Mesodermal cell (in vitro differentiated cells): ENCODE results near the gene SDCBP2.

Source experiments
- H3K27ac ChIP-seq: 2 replicates; pipeline ENCODE4 v1.7.0; 2013; ENCODE audit warnings: mild to moderate bottlenecking, low read depth, low read length, moderate library complexity; ENCODE audit not compliant: severe bottlenecking
- H3K36me3 ChIP-seq: 2 replicates; pipeline ENCODE4 v1.7.1; 2013; ENCODE audit warnings: mild to moderate bottlenecking, low read length, moderate library complexity; ENCODE audit not compliant: control insufficient read depth, insufficient read depth
- H3K4me1 ChIP-seq: one replicate; pipeline ENCODE4 v1.7.1; 2013; ENCODE audit warnings: mild to moderate bottlenecking, low read length; ENCODE audit not compliant: insufficient read depth, control insufficient read depth, poor library complexity, severe bottlenecking
- H3K4me3 ChIP-seq: 2 replicates; pipeline ENCODE4 v1.7.0; 2013; ENCODE audit warnings: low read length, control low read depth, mild to moderate bottlenecking; ENCODE audit not compliant: insufficient read depth, poor library complexity, severe bottlenecking; ENCODE audit errors: extremely low read depth
- H3K9me3 ChIP-seq: 2 replicates; pipeline ENCODE4 v1.7.1; 2013; ENCODE audit warnings: mild to moderate bottlenecking, low read length, moderate library complexity; ENCODE audit not compliant: control insufficient read depth
- whole genome bisulfite sequencing, 2 experiments: methylation state at CpG; one replicate each; pipeline ENCODE4 v1.1.5; 2013; ENCODE audit warnings: missing lambda C conversion rate in 2 of 2; ENCODE audit not compliant: insufficient coverage in 2 of 2; 5-methylcytosine and 5-hydroxymethylcytosine counted together

Gene SDCBP2

DNA sequence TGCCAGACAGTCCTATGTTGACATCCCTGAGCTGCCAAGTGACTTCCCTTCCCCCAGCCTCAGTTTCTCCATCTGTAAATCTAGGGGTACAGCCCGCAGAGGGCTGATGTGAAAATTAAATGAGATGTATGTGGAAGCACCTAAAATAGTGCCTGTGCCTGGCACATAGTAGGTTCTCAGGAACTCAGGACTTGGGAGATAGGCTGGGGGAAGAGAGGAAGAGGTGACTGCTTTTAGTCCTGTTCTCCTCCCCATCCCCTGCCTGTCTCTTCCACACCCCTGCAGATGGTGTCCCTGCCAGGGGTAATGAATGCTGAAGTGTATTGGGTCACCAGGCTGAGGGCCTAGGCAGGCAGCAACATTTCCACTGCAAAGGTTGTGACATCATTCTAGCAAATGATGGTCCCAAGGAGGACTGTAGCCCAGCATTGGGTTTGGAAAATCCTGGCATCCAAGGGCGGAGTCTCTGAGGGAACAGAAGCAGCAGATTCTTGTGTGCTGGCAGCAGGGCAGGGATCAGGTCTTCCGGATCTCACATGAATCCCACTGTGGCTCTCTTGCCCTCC lies 61.0 kb downstream of the SDCBP2 start:
- Histone ChIP-seq H3K36me3 (peaks cover 17% of the 10 kb centered on the region), H3K4me1 (peaks cover 25% of the 10 kb centered on the region), H3K4me3 (no peak overlapping the region), H3K9me3 (no peaks in the 10 kb centered on the region), H3K27ac (no peak overlapping the region)
- 79 to 84% methylated on average over 2 to 3 of the region's 3 CpGs for WGBS, 2 experiments

DNA sequence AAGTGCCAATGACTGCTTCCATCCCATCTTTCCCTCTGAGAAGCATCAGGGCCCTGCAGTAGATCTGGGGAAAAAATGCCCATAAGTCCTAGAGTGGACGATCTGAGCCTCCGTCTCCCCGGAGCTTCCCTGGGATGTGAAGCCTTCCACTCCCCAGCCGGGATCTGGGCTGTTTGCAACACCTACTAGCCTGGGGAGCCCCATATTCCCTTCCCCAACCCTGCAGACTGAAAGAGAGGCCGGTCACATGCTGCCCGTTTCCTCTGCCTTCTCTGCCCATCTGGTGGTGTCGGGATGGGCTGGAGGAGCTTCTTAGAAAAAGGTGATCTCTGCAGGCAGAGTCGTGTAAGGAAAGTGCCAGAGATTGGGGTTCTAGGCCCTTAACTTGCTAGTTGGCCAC lies 61.8 kb downstream of the SDCBP2 start:
- Histone ChIP-seq H3K36me3 (peaks cover 15% of the 10 kb centered on the region), H3K27ac (no peak overlapping the region), H3K9me3 (no peaks in the 10 kb centered on the region), H3K4me3 (peak overlapping the region; percentile 67), H3K4me1 (peaks cover 25% of the 10 kb centered on the region)
- WGBS, 2 experiments = 36 to 52% methylated on average over 4 to 5 of the region's 8 CpGs

DNA sequence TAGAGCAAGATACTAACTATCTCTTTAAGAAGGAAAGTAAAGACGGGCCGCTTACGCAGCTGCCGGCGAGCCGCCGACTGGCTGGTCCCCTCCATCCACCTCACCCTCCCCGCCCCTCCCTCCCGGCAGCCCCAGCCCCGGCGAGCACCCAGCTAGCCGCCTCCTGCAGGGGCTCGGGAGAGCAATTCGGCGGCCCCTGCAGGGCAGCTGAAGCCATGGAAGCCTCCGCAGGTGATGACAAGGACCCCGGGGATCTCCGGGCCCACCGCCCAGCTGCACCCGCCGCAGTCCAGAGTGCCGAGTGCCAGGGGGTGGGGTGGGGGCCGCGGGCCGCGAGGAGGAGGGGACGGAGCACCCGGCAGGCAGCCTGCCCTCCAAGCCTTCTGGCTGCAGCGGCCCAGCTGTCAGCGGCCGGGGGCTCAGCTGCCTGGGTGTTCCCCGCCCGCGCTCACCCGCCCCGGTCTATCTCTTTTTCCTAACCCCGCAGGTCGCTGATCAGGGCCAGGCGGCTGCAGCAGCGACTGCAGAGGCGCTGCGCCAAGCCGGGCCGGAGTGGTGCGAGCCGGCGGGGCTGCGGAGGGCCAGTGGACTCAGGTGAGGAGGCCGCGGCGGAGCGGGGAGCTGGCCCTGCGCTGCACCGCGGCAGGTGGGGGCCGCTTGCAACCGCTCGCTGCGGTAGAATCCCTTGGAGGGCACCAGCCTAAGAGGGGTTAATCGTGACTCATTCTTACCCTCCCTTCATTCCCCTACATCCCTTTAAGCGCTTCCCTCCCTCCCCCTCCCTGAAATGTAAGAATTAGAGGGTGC lies 62.6 kb downstream of the SDCBP2 start, which contains the start of gene SNPH:
Gene SNPH, plus strand, starts transcription at position 128 of the 807 bp plus-strand sequence. CDS start 29,946 bp downstream, outside the sequence.
- Histone ChIP-seq H3K27ac (peak within 1 kb of the TSS; percentile 1), H3K4me3 (peak within 1 kb of the TSS; percentile 67), H3K4me1 (peaks cover 25% of the 10 kb centered on the region), H3K9me3 (no peaks in the 10 kb centered on the region), H3K36me3 (peaks cover 12% of the 10 kb centered on the region)
- WGBS, 2 experiments = 0 to 1% methylated on average over 43 to 45 of the region's 61 CpGs

DNA sequence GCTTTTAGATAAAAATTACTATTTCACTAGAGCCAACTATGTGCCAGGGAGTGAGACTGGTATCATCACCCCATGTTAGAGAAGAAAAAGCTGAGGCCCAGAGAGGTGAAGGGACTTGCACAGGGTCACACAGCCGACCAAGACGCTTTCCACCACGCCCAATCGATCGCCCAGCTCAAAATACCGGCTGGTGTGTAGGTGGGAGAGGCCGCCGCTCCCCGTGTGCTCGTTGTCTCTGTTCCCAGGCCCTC lies 63.1 kb downstream of the SDCBP2 start:
- Histone ChIP-seq H3K9me3 (no peaks in the 10 kb centered on the region), H3K4me1 (peaks cover 25% of the 10 kb centered on the region), H3K27ac (peak overlapping the region; percentile 1), H3K36me3 (peaks cover 12% of the 10 kb centered on the region), H3K4me3 (peak overlapping the region; percentile 67)
- 3 to 11% methylated on average over 5 to 7 of the region's 10 CpGs for WGBS, 2 experiments

DNA sequence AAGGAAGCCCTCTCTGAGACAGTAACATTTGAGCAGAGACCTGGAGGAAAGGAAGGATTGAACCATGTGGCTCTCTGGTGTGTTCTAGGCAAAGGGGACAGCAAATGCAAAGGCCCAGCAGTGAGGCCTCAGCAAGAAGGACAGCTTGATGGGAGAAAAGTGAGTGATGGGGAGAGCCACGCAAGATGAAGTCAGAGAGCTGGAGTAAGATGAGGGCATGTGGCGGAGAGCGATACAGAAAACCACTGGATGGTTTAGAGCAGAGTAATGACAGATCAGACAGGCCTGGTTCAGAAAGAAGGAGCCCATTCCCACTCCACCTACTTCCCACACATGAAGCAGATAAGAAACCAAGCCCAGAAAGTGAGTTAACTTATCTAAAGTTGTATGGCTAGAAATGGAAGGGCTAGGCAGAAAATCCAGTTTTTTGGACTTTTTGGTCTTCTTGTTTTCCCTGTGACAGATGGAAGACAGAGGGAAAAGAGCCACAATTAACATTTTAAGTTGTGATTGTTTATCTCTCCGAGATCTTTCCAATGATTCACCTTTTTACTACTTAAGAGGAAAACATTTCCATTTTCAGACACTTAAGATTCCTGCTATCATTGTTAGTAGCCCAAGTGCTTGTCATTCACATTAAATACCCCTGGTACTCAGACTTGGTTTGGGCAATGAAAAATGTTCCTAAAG lies 63.6 kb downstream of the SDCBP2 start:
- WGBS, 2 experiments = 76 to 79% methylated on average over 2 of the region's 4 CpGs
- Histone ChIP-seq H3K27ac (peak overlapping the region; percentile 1), H3K4me1 (peaks cover 25% of the 10 kb centered on the region), H3K9me3 (no peaks in the 10 kb centered on the region), H3K4me3 (peak overlapping the region; percentile 67), H3K36me3 (peaks cover 11% of the 10 kb centered on the region)

DNA sequence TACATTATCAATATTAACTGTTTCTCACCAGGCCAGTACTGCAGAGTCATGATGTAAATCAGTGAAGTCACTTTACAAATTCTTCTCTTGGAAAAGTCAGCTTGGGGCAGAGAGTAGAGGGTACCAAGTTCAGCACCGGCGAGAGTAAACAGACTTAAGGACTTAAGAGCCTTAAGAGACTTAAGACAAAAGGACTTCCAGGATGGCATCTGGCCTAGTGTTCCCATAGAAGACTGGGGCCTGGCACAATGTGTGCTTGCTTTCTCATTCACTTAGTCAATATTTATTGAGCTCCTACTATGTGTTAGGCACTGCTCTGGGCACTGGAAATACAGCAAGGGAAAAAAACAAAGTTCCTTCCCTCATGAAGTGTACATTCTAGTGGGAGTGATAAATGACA lies 64.2 kb downstream of the SDCBP2 start:
- H3K9me3 ChIP-seq = no peaks in the 10 kb centered on the region
- no peak overlapping the region for H3K4me3 ChIP-seq
- WGBS, 2 experiments = 86 to 91% methylated on average over 2 of the region's 2 CpGs
- peak overlapping the region; percentile 1 for H3K27ac ChIP-seq
- H3K4me1 ChIP-seq = peaks cover 25% of the 10 kb centered on the region
- peaks cover 8% of the 10 kb centered on the region for H3K36me3 ChIP-seq

DNA sequence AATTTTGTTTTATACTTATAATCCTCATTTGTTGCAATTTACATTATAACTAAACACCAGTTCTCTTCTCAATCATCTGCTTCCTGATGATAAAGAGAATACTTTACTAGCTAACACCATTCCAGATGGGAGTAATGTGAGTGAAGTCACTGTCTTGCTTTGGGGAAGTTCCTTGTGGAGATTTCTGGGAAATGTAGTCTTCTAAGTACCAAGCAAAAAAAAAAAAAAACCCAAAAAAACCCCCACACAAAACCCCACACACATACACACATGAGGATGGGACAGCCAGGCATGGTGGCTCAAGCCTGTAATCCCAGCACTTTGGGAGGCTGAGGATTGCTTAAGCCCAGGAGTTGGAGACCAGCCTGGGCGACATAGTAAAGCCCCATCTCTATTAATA lies 65.1 kb downstream of the SDCBP2 start:
- Histone ChIP-seq H3K36me3 (no peaks in the 10 kb centered on the region), H3K4me1 (peaks cover 25% of the 10 kb centered on the region), H3K9me3 (no peaks in the 10 kb centered on the region), H3K27ac (no peak overlapping the region), H3K4me3 (no peak overlapping the region)
- WGBS, 2 experiments = 100% methylated on average over 1 of the region's 1 CpG; no CpG with 5 or more reads in 1 of the 2 experiments
